Fibroblast of lung (primary cell): ENCODE measurements around the gene YWHAG. TPM values are rescaled to one million over a fixed set of nuclear protein-coding genes. Genes with fewer than 3 reads are reported as not detected.

ENCODE experiments used
- DNase-seq, 2 donors: peaks; one replicate each; pipeline versions ENCODE4 v3.0.0 to v3.0.0-alpha.2; 2010; ENCODE audit warnings: low read depth in 2 of 2
- H2AFZ ChIP-seq: 2 replicates; pipeline ENCODE4 v1.5.1; 2012; ENCODE audit warnings: low read length, control low read depth, inconsistent platforms
- H3K27ac ChIP-seq: 2 replicates; pipeline ENCODE4 v1.5.1; 2011; ENCODE audit warnings: low read length, control low read depth; ENCODE audit not compliant: insufficient read depth
- H3K27me3 ChIP-seq: 2 replicates; pipeline ENCODE4 v1.5.1; 2011; ENCODE audit warnings: mild to moderate bottlenecking, low read length; ENCODE audit not compliant: control insufficient read depth, insufficient read depth
- H3K36me3 ChIP-seq: 2 replicates; pipeline ENCODE4 v1.5.1; 2011; ENCODE audit warnings: low read length; ENCODE audit not compliant: control insufficient read depth, insufficient read depth
- H3K4me1 ChIP-seq: 2 replicates; pipeline ENCODE4 v1.5.1; 2011; ENCODE audit warnings: low read length; ENCODE audit not compliant: control insufficient read depth, insufficient read depth; ENCODE audit errors: extremely low read depth
- H3K4me2 ChIP-seq: 2 replicates; pipeline ENCODE4 v1.5.1; 2011; ENCODE audit warnings: low read length, control low read depth; ENCODE audit not compliant: insufficient read depth; ENCODE audit errors: extremely low read depth
- H3K4me3 ChIP-seq, 4 experiments: fragments of 200-600 bp in 1 of 4; sonication (generic) in 1 of 4; replicated peaks in 1 of 4; 2 replicates each; pipeline ENCODE4 v1.5.1; 2011 to 2016; ENCODE audit warnings: low read length in 4 of 4, low read depth in 3 of 4, mild to moderate bottlenecking in 3 of 4, control low read depth in 2 of 4, inconsistent platforms in 1 of 4, mixed read lengths in 1 of 4; ENCODE audit not compliant: insufficient read depth in 1 of 4; ENCODE audit errors: control extremely low read depth in 1 of 4
- H3K79me2 ChIP-seq: 2 replicates; pipeline ENCODE4 v1.5.1; 2012; ENCODE audit warnings: mild to moderate bottlenecking, low read length, inconsistent platforms; ENCODE audit not compliant: control insufficient read depth, insufficient read depth
- H3K9ac ChIP-seq: 2 replicates; pipeline ENCODE4 v1.5.1; 2011; ENCODE audit warnings: mild to moderate bottlenecking, low read length, control low read depth; ENCODE audit not compliant: insufficient read depth
- H3K9me3 ChIP-seq: 2 replicates; pipeline ENCODE4 v1.5.1; 2012; ENCODE audit warnings: low read depth, low read length; ENCODE audit not compliant: control insufficient read depth, insufficient read depth
- H4K20me1 ChIP-seq: 2 replicates; pipeline ENCODE4 v1.5.1; 2011; ENCODE audit warnings: low read length; ENCODE audit not compliant: control insufficient read depth, insufficient read depth; ENCODE audit errors: extremely low read depth
- CTCF ChIP-seq, 2 donors: IDR thresholded peaks in 1 of 2; conservative IDR thresholded peaks in 1 of 2; 1 replicate in 1 of 2; 2 replicates in 1 of 2; pipeline ENCODE4 v1.5.1; 2011 to 2012; ENCODE audit warnings: low read length in 2 of 2, control low read depth in 1 of 2, inconsistent platforms in 1 of 2, low read depth in 1 of 2, mild to moderate bottlenecking in 1 of 2
- EZH2 ChIP-seq: IDR thresholded peaks from 2 replicates; pipeline ENCODE4 v1.5.1; 2012; ENCODE audit warnings: low read length, control low read depth, mild to moderate bottlenecking; ENCODE audit errors: missing control alignments
- polyA minus RNA-seq: library from RNA; depleted of rRNA, polyadenylated mRNA; stranded (reverse); fragments of >200 nt; gene quantifications from 2 replicates; pipeline ENCODE4 v1.2.3, GENCODE V29; 2011; ENCODE audit warnings: low replicate concordance
- polyA plus RNA-seq, 2 donors: library from polyadenylated mRNA; depleted of rRNA in 1 of 2; stranded (reverse) in 1 of 2; unstranded in 1 of 2; fragments of >200 nt; gene quantifications; 2 replicates each; pipeline ENCODE4 v1.2.1, GENCODE V29; 2011 to 2012; ENCODE audit warnings: missing spikeins in 1 of 2
- total RNA-seq: library from RNA; depleted of rRNA; stranded (reverse); fragments of >200 nt; gene quantifications from 2 replicates; pipeline ENCODE4 v1.2.1, GENCODE V29; 2014

Gene YWHAG
- total RNA-seq: 54.2 and 68.4 TPM in 2 replicates
- 80.4 and 85.7 TPM in 2 replicates for polyA plus RNA-seq
- 130 and 136 TPM in 2 replicates for polyA plus RNA-seq (2012)
- polyA minus RNA-seq: 46.5 and 52.8 TPM in 2 replicates

- H4K20me1 ChIP-seq: peaks cover 5% of the 10 kb centered on the region
- H3K9me3 ChIP-seq: no peaks in the 10 kb centered on the region
- peaks cover 2% of the 10 kb centered on the region for H3K36me3 ChIP-seq
- DNase-seq: peak; percentile 82 to 91
- peak within 1 kb of the TSS; percentile 65 to 91 (median 80) for H3K4me3 ChIP-seq
- H3K4me2 ChIP-seq: peak within 1 kb of the TSS; percentile 93
- H2AFZ ChIP-seq: peak within 1 kb of the TSS; percentile 28
- no peak for TF ChIP-seq CTCF (conservative IDR thresholded peaks at IDR 0.05 in 1 of 2, IDR thresholded peaks at IDR 0.05 in 1 of 2; ENCODE audit: low read depth in 1 of 2, low read length in 2 of 2)
- no peak for TF ChIP-seq EZH2
- peaks cover 51% of the 10 kb centered on the region for H3K79me2 ChIP-seq
- H3K27ac ChIP-seq: peak within 1 kb of the TSS; percentile 97
- peaks cover 2% of the 10 kb centered on the region for H3K4me1 ChIP-seq
- H3K9ac ChIP-seq: peak within 1 kb of the TSS; percentile 98
- H3K27me3 ChIP-seq: no peaks in the 10 kb centered on the region
Observed at GRCh38 chr7:76358481-76359110, at the start of gene YWHAG. YWHAG (minus strand) TSS chr7:76358991; CDS start chr7:76358808, 183 bp downstream.

- no peaks in the 10 kb centered on the region for H4K20me1 ChIP-seq
- no peak for DNase-seq
Observed at GRCh38 chr7:76408121-76408560, 49.4 kb upstream of the YWHAG start.

GRCh38 chr7:76407718-76408117 is 48.9 kb upstream of the YWHAG start:
- Histone ChIP-seq H3K27me3 (peaks cover 2% of the 10 kb centered on the region), H3K4me1 (no peaks in the 10 kb centered on the region), H3K4me3 (no peak overlapping the region), H3K36me3 (no peaks in the 10 kb centered on the region), H3K79me2 (no peaks in the 10 kb centered on the region), H3K27ac (no peak overlapping the region), H3K9ac (no peak overlapping the region), H2AFZ (no peak overlapping the region), H3K9me3 (no peaks in the 10 kb centered on the region), H4K20me1 (no peaks in the 10 kb centered on the region), H3K4me2 (no peak overlapping the region)
- no peak for DNase-seq
- TF ChIP-seq CTCF (conservative IDR thresholded peaks at IDR 0.05 in 1 of 2, IDR thresholded peaks at IDR 0.05 in 1 of 2; ENCODE audit: low read depth in 1 of 2, low read length in 2 of 2) (no peak), EZH2 (no peak)

More at GRCh38 chr7:76408121-76408560, 49.4 kb upstream of the YWHAG start:
- H3K79me2 ChIP-seq: no peaks in the 10 kb centered on the region
- H3K4me1 ChIP-seq: no peaks in the 10 kb centered on the region
- TF ChIP-seq EZH2 (no peak), CTCF (conservative IDR thresholded peaks at IDR 0.05 in 1 of 2, IDR thresholded peaks at IDR 0.05 in 1 of 2; ENCODE audit: low read depth in 1 of 2, low read length in 2 of 2) (no peak)
- H3K9ac ChIP-seq: no peak overlapping the region
- H3K27me3 ChIP-seq: peaks cover 2% of the 10 kb centered on the region
- no peaks in the 10 kb centered on the region for H3K9me3 ChIP-seq
- H2AFZ ChIP-seq: no peak overlapping the region
- no peak overlapping the region for H3K4me2 ChIP-seq
- no peak overlapping the region for H3K4me3 ChIP-seq
- H3K36me3 ChIP-seq: no peaks in the 10 kb centered on the region
- no peak overlapping the region for H3K27ac ChIP-seq
